ENCODE data around the gene DGKD.

DGKD gene

GRCh38 chr2:233368756-233369155 lies 14.5 kb downstream of the DGKD start:
- H4K20me1 ChIP-seq (ENCODE audit: insufficient read depth), result no peaks in the 10 kb centered on the region
- no peak overlapping the region for H3K9ac ChIP-seq
- H3K27ac ChIP-seq, result no peak overlapping the region
- no peaks in the 10 kb centered on the region; the same call in 1 of the 2 replicates for H3K79me2 ChIP-seq (ENCODE audit: insufficient read depth, low read depth)
- TF ChIP-seq CTCF (conservative IDR thresholded peaks at IDR 0.05; ENCODE audit: low read depth, low read length), result no peak
- H3K4me3 ChIP-seq (IDR thresholded peaks at IDR 0.05; ENCODE audit: insufficient read depth, low read depth, low read length), result no peak overlapping the region
- no peak overlapping the region for H3K4me2 ChIP-seq
- no peaks in the 10 kb centered on the region for H3K27me3 ChIP-seq (ENCODE audit: insufficient read depth, low read depth)
- no peak overlapping the region for H2AFZ ChIP-seq (ENCODE audit: low read depth)
- peaks cover 3% of the 10 kb centered on the region for H3K4me1 ChIP-seq (ENCODE audit: low read depth, poor library complexity, severe bottlenecking)
- H3K36me3 ChIP-seq (ENCODE audit: insufficient read depth), result no peaks in the 10 kb centered on the region

GRCh38 chr2:233369462-233369861 lies 15.2 kb downstream of the DGKD start:
- Histone ChIP-seq H2AFZ (ENCODE audit: low read depth) (no peak overlapping the region), H4K20me1 (ENCODE audit: insufficient read depth) (no peaks in the 10 kb centered on the region), H3K9ac (no peak overlapping the region), H3K4me3 (IDR thresholded peaks at IDR 0.05; ENCODE audit: insufficient read depth, low read depth, low read length) (no peak overlapping the region), H3K27me3 (ENCODE audit: insufficient read depth, low read depth) (no peaks in the 10 kb centered on the region), H3K4me2 (no peak overlapping the region), H3K4me1 (ENCODE audit: low read depth, poor library complexity, severe bottlenecking) (peaks cover 9% of the 10 kb centered on the region), H3K36me3 (ENCODE audit: insufficient read depth) (no peaks in the 10 kb centered on the region), H3K79me2 (ENCODE audit: insufficient read depth, low read depth) (no peaks in the 10 kb centered on the region; the same call in 1 of the 2 replicates), H3K27ac (no peak overlapping the region)
- TF ChIP-seq CTCF (conservative IDR thresholded peaks at IDR 0.05; ENCODE audit: low read depth, low read length), result no peak

GRCh38 chr2:233369897-233370685 lies 15.8 kb downstream of the DGKD start:
- H2AFZ ChIP-seq (ENCODE audit: low read depth), result no peak overlapping the region
- no peaks in the 10 kb centered on the region for H3K27me3 ChIP-seq (ENCODE audit: insufficient read depth, low read depth)
- no peak overlapping the region for H3K4me2 ChIP-seq
- H3K27ac ChIP-seq, result no peak overlapping the region
- no peaks in the 10 kb centered on the region for H3K36me3 ChIP-seq (ENCODE audit: insufficient read depth)
- H3K4me1 ChIP-seq (ENCODE audit: low read depth, poor library complexity, severe bottlenecking), result peaks cover 16% of the 10 kb centered on the region
- H3K79me2 ChIP-seq (ENCODE audit: insufficient read depth, low read depth), result no peaks in the 10 kb centered on the region; the same call in 1 of the 2 replicates
- no peak overlapping the region for H3K9ac ChIP-seq
- no peak overlapping the region for H3K4me3 ChIP-seq (IDR thresholded peaks at IDR 0.05; ENCODE audit: insufficient read depth, low read depth, low read length)
- no peaks in the 10 kb centered on the region for H4K20me1 ChIP-seq (ENCODE audit: insufficient read depth)
- no peak for TF ChIP-seq CTCF (conservative IDR thresholded peaks at IDR 0.05; ENCODE audit: low read depth, low read length)

GRCh38 chr2:233371641-233372040 lies 17.3 kb downstream of the DGKD start:
- H3K4me2 ChIP-seq, result no peak overlapping the region
- H4K20me1 ChIP-seq (ENCODE audit: insufficient read depth), result no peaks in the 10 kb centered on the region
- H3K4me1 ChIP-seq (ENCODE audit: low read depth, poor library complexity, severe bottlenecking), result peaks cover 31% of the 10 kb centered on the region
- no peak overlapping the region for H3K4me3 ChIP-seq (IDR thresholded peaks at IDR 0.05; ENCODE audit: insufficient read depth, low read depth, low read length)
- H3K27ac ChIP-seq, result no peak overlapping the region
- no peak for TF ChIP-seq CTCF (conservative IDR thresholded peaks at IDR 0.05; ENCODE audit: low read depth, low read length)
- H3K36me3 ChIP-seq (ENCODE audit: insufficient read depth), result no peaks in the 10 kb centered on the region
- no peak overlapping the region for H2AFZ ChIP-seq (ENCODE audit: low read depth)
- H3K79me2 ChIP-seq (ENCODE audit: insufficient read depth, low read depth), result no peaks in the 10 kb centered on the region; the same call in 1 of the 2 replicates
- no peak overlapping the region for H3K9ac ChIP-seq
- no peaks in the 10 kb centered on the region for H3K27me3 ChIP-seq (ENCODE audit: insufficient read depth, low read depth)

Data from KMS-11 (cell line).